ENCODE data around the gene PRM2. TPM values are rescaled to one million over a fixed set of nuclear protein-coding genes. Genes with fewer than 3 reads are reported as not detected.

Gene PRM2
- total RNA-seq, 2 donors from 2014 or later, result not detected

- Mint-ChIP-seq H3K36me3 (ENCODE audit: low read depth) (no peaks in the 10 kb centered on the region), H3K9me3 (no peaks in the 10 kb centered on the region), H3K27ac (no peak overlapping the region), H3K4me1 (peaks cover 24% of the 10 kb centered on the region), H3K4me3 (no peak overlapping the region), H3K27me3 (no peaks in the 10 kb centered on the region)
- ATAC-seq (replicated peaks), result no peak
Measured at GRCh38 chr16:11241480-11242204, 34.6 kb downstream of the PRM2 start.

GRCh38 chr16:11240636-11241473, 35.4 kb downstream of the PRM2 start:
- Mint-ChIP-seq H3K4me1 (peaks cover 23% of the 10 kb centered on the region), H3K27me3 (no peaks in the 10 kb centered on the region), H3K36me3 (ENCODE audit: low read depth) (no peaks in the 10 kb centered on the region), H3K27ac (peak overlapping the region; percentile 64), H3K9me3 (no peaks in the 10 kb centered on the region), H3K4me3 (no peak overlapping the region)
- peak; percentile 45 for ATAC-seq (replicated peaks)

GRCh38 chr16:11239644-11240632, 36.3 kb downstream of the PRM2 start:
- Mint-ChIP-seq H3K36me3 (ENCODE audit: low read depth) (no peaks in the 10 kb centered on the region), H3K4me3 (no peak overlapping the region)
- ATAC-seq (replicated peaks), result peak; percentile 27

GRCh38 chr16:11238272-11239202, 37.7 kb downstream of the PRM2 start:
- Mint-ChIP-seq H3K27me3 (no peaks in the 10 kb centered on the region), H3K36me3 (ENCODE audit: low read depth) (no peaks in the 10 kb centered on the region), H3K4me1 (peaks cover 17% of the 10 kb centered on the region), H3K27ac (no peak overlapping the region), H3K9me3 (no peaks in the 10 kb centered on the region), H3K4me3 (no peak overlapping the region)
- no peak for ATAC-seq (replicated peaks)

More at GRCh38 chr16:11239644-11240632, 36.3 kb downstream of the PRM2 start:
- H3K27ac Mint-ChIP-seq, result peak overlapping the region; percentile 64
- peaks cover 15% of the 10 kb centered on the region for H3K4me1 Mint-ChIP-seq
- H3K9me3 Mint-ChIP-seq, result no peaks in the 10 kb centered on the region
- no peaks in the 10 kb centered on the region for H3K27me3 Mint-ChIP-seq

- no peaks in the 10 kb centered on the region for H3K9me3 Mint-ChIP-seq
Measured at GRCh38 chr16:11236461-11237254, 39.6 kb downstream of the PRM2 start.

GRCh38 chr16:11235703-11235991, 40.6 kb downstream of the PRM2 start:
- no peaks in the 10 kb centered on the region for H3K9me3 Mint-ChIP-seq
- H3K36me3 Mint-ChIP-seq (ENCODE audit: low read depth), result no peaks in the 10 kb centered on the region
- no peak for ATAC-seq (replicated peaks)
- H3K4me1 Mint-ChIP-seq, result peaks cover 22% of the 10 kb centered on the region
- H3K27me3 Mint-ChIP-seq, result no peaks in the 10 kb centered on the region
- peak overlapping the region; percentile 5 for H3K27ac Mint-ChIP-seq
- H3K4me3 Mint-ChIP-seq, result no peak overlapping the region

More at GRCh38 chr16:11236461-11237254, 39.6 kb downstream of the PRM2 start:
- H3K4me3 Mint-ChIP-seq, result no peak overlapping the region
- H3K27ac Mint-ChIP-seq, result no peak overlapping the region
- no peaks in the 10 kb centered on the region for H3K27me3 Mint-ChIP-seq
- peaks cover 23% of the 10 kb centered on the region for H3K4me1 Mint-ChIP-seq
- no peaks in the 10 kb centered on the region for H3K36me3 Mint-ChIP-seq (ENCODE audit: low read depth)
- ATAC-seq (replicated peaks), result no peak

GRCh38 chr16:11234884-11235702, 41.2 kb downstream of the PRM2 start:
- H3K4me3 Mint-ChIP-seq, result peak overlapping the region; percentile 77
- H3K27ac Mint-ChIP-seq, result peak overlapping the region; percentile 97
- no peaks in the 10 kb centered on the region for H3K36me3 Mint-ChIP-seq (ENCODE audit: low read depth)
- no peaks in the 10 kb centered on the region for H3K9me3 Mint-ChIP-seq
- no peak for ATAC-seq (replicated peaks)
- H3K27me3 Mint-ChIP-seq, result no peaks in the 10 kb centered on the region
- peaks cover 17% of the 10 kb centered on the region for H3K4me1 Mint-ChIP-seq

GRCh38 chr16:11233727-11234376, 42.4 kb downstream of the PRM2 start:
- H3K4me1 Mint-ChIP-seq, result peaks cover 17% of the 10 kb centered on the region
- no peaks in the 10 kb centered on the region for H3K36me3 Mint-ChIP-seq (ENCODE audit: low read depth)
- ATAC-seq (replicated peaks), result peak; percentile 71
- peak overlapping the region; percentile 97 for H3K27ac Mint-ChIP-seq
- H3K9me3 Mint-ChIP-seq, result no peaks in the 10 kb centered on the region
- H3K4me3 Mint-ChIP-seq, result peak overlapping the region; percentile 77
- H3K27me3 Mint-ChIP-seq, result no peaks in the 10 kb centered on the region

- Mint-ChIP-seq H3K27me3 (no peaks in the 10 kb centered on the region), H3K9me3 (no peaks in the 10 kb centered on the region), H3K27ac (peak overlapping the region; percentile 97), H3K4me3 (peak overlapping the region; percentile 77), H3K4me1 (peaks cover 24% of the 10 kb centered on the region), H3K36me3 (ENCODE audit: low read depth) (no peaks in the 10 kb centered on the region)
- ATAC-seq (replicated peaks), result peak; percentile 85
Measured at GRCh38 chr16:11232852-11233726, 43.2 kb downstream of the PRM2 start.

GRCh38 chr16:11232302-11232851, 43.9 kb downstream of the PRM2 start:
- Mint-ChIP-seq H3K4me3 (peak overlapping the region; percentile 77), H3K36me3 (ENCODE audit: low read depth) (no peaks in the 10 kb centered on the region), H3K4me1 (peaks cover 24% of the 10 kb centered on the region), H3K27me3 (no peaks in the 10 kb centered on the region), H3K27ac (peak overlapping the region; percentile 97), H3K9me3 (no peaks in the 10 kb centered on the region)
- ATAC-seq (replicated peaks), result no peak
